C4-2B (cell line): ENCODE measurements around the gene ARAP2.

Experiments used
- H3K27ac ChIP-seq: fragments of 450-650 bp; 2 replicates; pipeline ENCODE4 v1.5.1; 2017
- ZFX ChIP-seq: fragments of 450-650 bp; IDR thresholded peaks from 2 replicates; pipeline ENCODE4 v1.6.1; 2017
- TF ChIP-seq, protein P1 (sequence below): fragments of 450-650 bp; conservative IDR thresholded peaks from 2 replicates; pipeline ENCODE4 v1.5.1; 2017; ENCODE audit warnings: mild to moderate bottlenecking

ARAP2 gene

DNA sequence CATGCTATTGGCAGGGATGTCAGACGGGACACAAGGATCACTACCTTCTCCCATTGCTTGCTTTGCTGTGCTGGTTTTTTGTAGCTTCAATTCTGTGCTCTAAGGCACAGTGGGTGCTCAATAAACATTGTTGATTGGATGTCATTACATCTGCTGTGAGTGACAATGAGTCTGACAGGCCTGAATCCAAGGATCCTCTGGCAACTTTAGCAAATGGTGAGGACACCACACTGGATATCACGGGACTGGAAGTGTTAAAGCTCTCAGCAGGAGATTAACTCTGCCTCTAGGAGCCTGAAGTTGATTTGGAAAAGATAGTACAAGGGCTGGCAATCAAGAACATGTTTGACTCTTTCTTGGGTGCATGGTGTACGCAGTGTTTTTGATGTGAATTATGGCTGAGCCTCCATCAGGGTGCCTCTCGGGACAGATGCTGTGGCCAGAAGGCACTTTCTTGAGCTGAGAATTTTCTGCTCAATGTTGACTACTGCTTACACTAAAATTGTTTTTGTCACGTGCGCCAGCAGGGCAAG is 217.9 kb downstream of the ARAP2 start:
- no peak overlapping the region for H3K27ac ChIP-seq
- no peak for TF ChIP-seq ZFX
- TF ChIP-seq, protein P1, sequence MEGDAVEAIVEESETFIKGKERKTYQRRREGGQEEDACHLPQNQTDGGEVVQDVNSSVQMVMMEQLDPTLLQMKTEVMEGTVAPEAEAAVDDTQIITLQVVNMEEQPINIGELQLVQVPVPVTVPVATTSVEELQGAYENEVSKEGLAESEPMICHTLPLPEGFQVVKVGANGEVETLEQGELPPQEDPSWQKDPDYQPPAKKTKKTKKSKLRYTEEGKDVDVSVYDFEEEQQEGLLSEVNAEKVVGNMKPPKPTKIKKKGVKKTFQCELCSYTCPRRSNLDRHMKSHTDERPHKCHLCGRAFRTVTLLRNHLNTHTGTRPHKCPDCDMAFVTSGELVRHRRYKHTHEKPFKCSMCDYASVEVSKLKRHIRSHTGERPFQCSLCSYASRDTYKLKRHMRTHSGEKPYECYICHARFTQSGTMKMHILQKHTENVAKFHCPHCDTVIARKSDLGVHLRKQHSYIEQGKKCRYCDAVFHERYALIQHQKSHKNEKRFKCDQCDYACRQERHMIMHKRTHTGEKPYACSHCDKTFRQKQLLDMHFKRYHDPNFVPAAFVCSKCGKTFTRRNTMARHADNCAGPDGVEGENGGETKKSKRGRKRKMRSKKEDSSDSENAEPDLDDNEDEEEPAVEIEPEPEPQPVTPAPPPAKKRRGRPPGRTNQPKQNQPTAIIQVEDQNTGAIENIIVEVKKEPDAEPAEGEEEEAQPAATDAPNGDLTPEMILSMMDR, result no peak

DNA sequence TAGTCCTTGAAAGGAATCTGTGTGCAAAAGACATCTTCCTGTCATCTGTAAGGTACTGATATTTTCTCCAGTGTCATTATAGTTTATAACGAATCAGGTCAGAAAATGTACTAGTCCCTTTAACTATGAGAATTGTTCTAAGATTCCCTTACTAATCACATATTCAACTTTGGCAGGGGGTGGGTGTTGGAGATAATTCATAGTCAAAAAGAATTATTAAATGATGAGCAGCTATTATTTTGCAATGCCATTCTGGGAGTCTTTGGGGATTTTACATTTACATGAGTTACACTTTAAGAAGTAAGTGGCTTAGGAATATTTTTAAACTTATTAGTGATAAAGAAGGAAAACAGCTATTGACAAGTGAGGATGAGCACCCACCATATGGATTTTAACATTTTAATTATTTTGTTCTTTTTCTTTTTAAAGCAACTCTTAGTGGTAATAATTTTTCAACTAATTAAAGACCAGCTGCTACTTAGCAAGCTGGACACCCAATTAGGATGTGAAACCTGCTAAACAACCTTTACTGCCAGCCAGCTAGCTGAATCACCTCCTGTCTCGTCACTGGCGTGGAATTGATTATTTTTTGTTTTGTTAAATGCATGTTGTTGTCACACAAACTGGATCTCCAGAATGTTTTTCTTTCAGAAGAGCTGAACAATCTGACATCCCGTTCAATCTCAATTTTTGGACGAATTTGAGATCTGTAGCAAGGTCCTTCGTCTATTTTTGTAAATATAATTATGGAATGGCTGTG is 219.2 kb downstream of the ARAP2 start:
- TF ChIP-seq, protein P1, result no peak
- TF ChIP-seq ZFX, result no peak
- no peak overlapping the region for H3K27ac ChIP-seq

DNA sequence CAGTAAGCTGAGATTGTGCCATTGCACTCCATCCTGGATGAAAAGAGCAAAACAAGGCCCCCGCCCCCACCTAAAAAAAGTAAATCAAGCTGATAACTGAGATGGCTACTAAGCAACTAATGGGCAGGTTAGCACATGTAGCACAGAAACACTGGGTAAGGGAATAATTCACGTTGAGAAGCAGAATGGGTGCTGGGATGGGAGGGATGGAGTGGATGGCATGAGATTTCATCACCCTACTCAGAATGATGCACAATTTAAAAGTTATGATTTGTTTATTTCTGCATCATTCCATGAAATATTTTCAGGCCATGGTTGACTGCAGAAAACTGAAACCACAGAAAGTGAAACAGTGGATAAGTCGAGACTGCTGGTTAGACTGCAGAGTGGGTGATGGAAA is 224.0 kb downstream of the ARAP2 start:
- TF ChIP-seq ZFX, result no peak
- TF ChIP-seq, protein P1, result no peak
- no peak overlapping the region for H3K27ac ChIP-seq
